ENCODE results near the gene CCDC197.

The CCDC197 gene

GRCh38 chr14:93996130-93996695, 888 bp upstream of the CCDC197 start:
- no peak for TF ChIP-seq Cebpa-rat (IDR thresholded peaks at IDR 0.05)
- H3K9ac ChIP-seq, result no peak overlapping the region
- no peak overlapping the region for H3K4me3 ChIP-seq
- no peaks in the 10 kb centered on the region for H3K9me3 ChIP-seq (replicated peaks in 1 of 11)
- no peak overlapping the region for H3K27ac ChIP-seq
- H4K20me1 ChIP-seq, result no peaks in the 10 kb centered on the region; a peak in 4 of 22 replicates
- peaks cover 0 to 12% (median 6%) of the 10 kb centered on the region in 11 experiments; a peak in 13 of 22 replicates for H3K27me3 ChIP-seq
- H3K4me1 ChIP-seq, result peaks cover 0 to 11% (median 5%) of the 10 kb centered on the region in 10 experiments; a peak in 11 of 20 replicates
- no peaks in the 10 kb centered on the region for H3K36me3 ChIP-seq
- H3K4me2 ChIP-seq, result peak overlapping the region in 6 of 11 experiments; percentile 0 to 41 (median 11); a peak in 4 of 22 replicates

GRCh38 chr14:93997916-93998870, 1.1 kb downstream of the CCDC197 start:
- Histone ChIP-seq H3K4me2 (peak overlapping the region in 2 of 11 experiments; percentile 1 to 22; a peak in 2 of 22 replicates), H4K20me1 (no peaks in the 10 kb centered on the region; a peak in 2 of 22 replicates), H3K4me3 (no peak overlapping the region), H3K9me3 (replicated peaks in 1 of 11) (no peaks in the 10 kb centered on the region), H3K27me3 (peaks cover 0 to 12% (median 6%) of the 10 kb centered on the region in 11 experiments; a peak in 13 of 22 replicates), H3K27ac (no peak overlapping the region), H3K36me3 (no peaks in the 10 kb centered on the region), H3K9ac (no peak overlapping the region), H3K4me1 (peaks cover 0 to 16% (median 8%) of the 10 kb centered on the region in 10 experiments; a peak in 11 of 20 replicates)
- no peak for TF ChIP-seq Cebpa-rat (IDR thresholded peaks at IDR 0.05)

GRCh38 chr14:93998871-93999403, 1.8 kb downstream of the CCDC197 start:
- Histone ChIP-seq H3K4me2 (peak overlapping the region in 2 of 11 experiments; percentile 1 to 22; a peak in 2 of 22 replicates), H3K27ac (no peak overlapping the region), H3K36me3 (no peaks in the 10 kb centered on the region), H3K4me3 (no peak overlapping the region), H3K27me3 (peaks cover 0 to 12% (median 6%) of the 10 kb centered on the region in 11 experiments; a peak in 13 of 22 replicates), H3K4me1 (peaks cover 0 to 16% (median 8%) of the 10 kb centered on the region in 10 experiments; a peak in 11 of 20 replicates), H3K9ac (no peak overlapping the region), H3K9me3 (replicated peaks in 1 of 11) (no peaks in the 10 kb centered on the region), H4K20me1 (no peaks in the 10 kb centered on the region; a peak in 2 of 22 replicates)
- TF ChIP-seq Cebpa-rat (IDR thresholded peaks at IDR 0.05), result no peak

- no peaks in the 10 kb centered on the region for H3K9me3 ChIP-seq (replicated peaks in 1 of 11)
- no peak overlapping the region for H3K4me2 ChIP-seq
- no peak overlapping the region for H3K9ac ChIP-seq
- H3K27me3 ChIP-seq, result peaks cover 0 to 12% (median 6%) of the 10 kb centered on the region in 11 experiments; a peak in 13 of 22 replicates
- no peak for TF ChIP-seq Cebpa-rat (IDR thresholded peaks at IDR 0.05)
- H4K20me1 ChIP-seq, result no peaks in the 10 kb centered on the region; a peak in 3 of 22 replicates
- peaks cover 0 to 16% (median 8%) of the 10 kb centered on the region in 10 experiments; a peak in 11 of 20 replicates for H3K4me1 ChIP-seq
- H3K4me3 ChIP-seq, result no peak overlapping the region
- no peak overlapping the region for H3K27ac ChIP-seq
- no peaks in the 10 kb centered on the region for H3K36me3 ChIP-seq
Observed at GRCh38 chr14:93999573-93999972, 2.5 kb downstream of the CCDC197 start.

GRCh38 chr14:94000267-94000666, 3.2 kb downstream of the CCDC197 start:
- Histone ChIP-seq H3K4me3 (no peak overlapping the region), H4K20me1 (no peaks in the 10 kb centered on the region; a peak in 3 of 22 replicates), H3K36me3 (no peaks in the 10 kb centered on the region), H3K9ac (no peak overlapping the region), H3K27me3 (peaks cover 0 to 10% (median 6%) of the 10 kb centered on the region in 11 experiments; a peak in 13 of 22 replicates), H3K27ac (no peak overlapping the region), H3K4me2 (no peak overlapping the region), H3K4me1 (peaks cover 0 to 16% (median 8%) of the 10 kb centered on the region in 10 experiments; a peak in 11 of 20 replicates), H3K9me3 (replicated peaks in 1 of 11) (no peaks in the 10 kb centered on the region)
- no peak for TF ChIP-seq Cebpa-rat (IDR thresholded peaks at IDR 0.05)

- Histone ChIP-seq H3K27me3 (peaks cover 0 to 3% (median under 1%) of the 10 kb centered on the region in 11 experiments; a peak in 8 of 22 replicates), H3K4me3 (no peak overlapping the region), H3K4me2 (peak overlapping the region in 10 of 11 experiments; percentile 7 to 49 (median 28); a peak in 13 of 22 replicates), H3K9me3 (replicated peaks in 1 of 11) (no peaks in the 10 kb centered on the region), H3K27ac (no peak overlapping the region), H3K36me3 (no peaks in the 10 kb centered on the region), H3K4me1 (peaks cover 0 to 16% (median 8%) of the 10 kb centered on the region in 10 experiments; a peak in 11 of 20 replicates), H4K20me1 (no peaks in the 10 kb centered on the region; a peak in 3 of 22 replicates), H3K9ac (peak overlapping the region in 1 of 11 experiments; percentile 14; a peak in 1 of 22 replicates)
- no peak for TF ChIP-seq Cebpa-rat (IDR thresholded peaks at IDR 0.05)
Observed at GRCh38 chr14:94001016-94001415, 3.9 kb downstream of the CCDC197 start.

- no peak for TF ChIP-seq Cebpa-rat (IDR thresholded peaks at IDR 0.05)
- Histone ChIP-seq H3K9me3 (replicated peaks in 1 of 11) (no peaks in the 10 kb centered on the region), H3K4me3 (no peak overlapping the region), H3K4me1 (peaks cover 0 to 14% (median 7%) of the 10 kb centered on the region in 10 experiments; a peak in 11 of 20 replicates), H3K27me3 (no peaks in the 10 kb centered on the region), H3K9ac (peak overlapping the region in 1 of 11 experiments; percentile 14; a peak in 1 of 22 replicates), H4K20me1 (no peaks in the 10 kb centered on the region; a peak in 3 of 22 replicates), H3K27ac (no peak overlapping the region), H3K36me3 (no peaks in the 10 kb centered on the region), H3K4me2 (peak overlapping the region; percentile 7 to 67 (median 33); a peak in 17 of 22 replicates)
Observed at GRCh38 chr14:94001501-94002396, 4.6 kb downstream of the CCDC197 start.

GRCh38 chr14:94003397-94003796, 6.3 kb downstream of the CCDC197 start:
- H3K27me3 ChIP-seq, result no peaks in the 10 kb centered on the region
- H3K9me3 ChIP-seq (replicated peaks in 1 of 11), result no peaks in the 10 kb centered on the region
- no peak overlapping the region for H3K4me3 ChIP-seq
- H3K4me1 ChIP-seq, result peaks cover 0 to 11% (median 7%) of the 10 kb centered on the region in 10 experiments; a peak in 11 of 20 replicates
- no peak overlapping the region for H3K9ac ChIP-seq
- no peak overlapping the region for H3K4me2 ChIP-seq
- no peak for TF ChIP-seq Cebpa-rat (IDR thresholded peaks at IDR 0.05)
- no peak overlapping the region for H3K27ac ChIP-seq
- H4K20me1 ChIP-seq, result no peaks in the 10 kb centered on the region; a peak in 3 of 22 replicates
- no peaks in the 10 kb centered on the region for H3K36me3 ChIP-seq
